Activated B cell treated with CpG ODN at 0.5 μM for 24 hours (primary cell): ENCODE results near the gene GPR15. TPM values are rescaled to one million over a fixed set of nuclear protein-coding genes. Genes with fewer than 3 reads are reported as not detected.

Experiments
- ATAC-seq: fragments of 200-7000 bp; cut with Tn5 transposase; one replicate; pipeline ENCODE4 v1.10.0; 2021; ENCODE audit warnings: low read depth, mild to moderate bottlenecking, moderate library complexity
- CTCF ChIA-PET: fragments of 350-600 bp; sonication (Branson Sonifier 250); formaldehyde crosslinking; loops from one replicate; lab custom pipeline; 2021; ENCODE audit warnings: antibody characterized with exemption; lab: Charles Lee
- POLR2A ChIA-PET: fragments of 350-600 bp; sonication (Branson Sonifier 250); formaldehyde crosslinking; loops from one replicate; lab custom pipeline; 2021; ENCODE audit warnings: antibody characterized with exemption; lab: Charles Lee
- DNase-seq: peaks from one replicate; pipeline ENCODE4 v3.0.0; 2022
- H3K27ac Mint-ChIP-seq: one replicate; pipeline ENCODE4 v1.8.0; 2020; ENCODE audit warnings: mixed read lengths
- H3K27me3 Mint-ChIP-seq: one replicate; pipeline ENCODE4 v1.8.0; 2021; ENCODE audit warnings: mixed read lengths
- H3K36me3 Mint-ChIP-seq: one replicate; pipeline ENCODE4 v1.8.0; 2021; ENCODE audit warnings: low read depth, mixed read lengths
- H3K4me1 Mint-ChIP-seq: one replicate; pipeline ENCODE4 v1.8.0; 2021; ENCODE audit warnings: mixed read lengths
- H3K4me3 Mint-ChIP-seq: one replicate; pipeline ENCODE4 v1.8.0; 2020; ENCODE audit warnings: mild to moderate bottlenecking, mixed read lengths
- H3K9me3 Mint-ChIP-seq: one replicate; pipeline ENCODE4 v1.8.0; 2020; ENCODE audit warnings: mixed read lengths
- intact Hi-C: fragments of 100-400 bp; cut with micrococcal nuclease; formaldehyde crosslinking; loops from one replicate; pipeline ENCODE4 v1.15.1; 2024
- total RNA-seq: library from RNA; stranded (reverse); gene quantifications from 2 replicates; pipeline ENCODE4 v1.2.3, GENCODE V29; 2022
- TF ChIP-seq, protein P1 (sequence below): fragments of 200-600 bp; IDR thresholded peaks from one replicate; pipeline ENCODE4 v1.8.0; 2022; ENCODE audit warnings: antibody characterized with exemption, mild to moderate bottlenecking

The GPR15 gene
- total RNA-seq, 1 donor from 2014 or later, result 4.5 TPM

DNA sequence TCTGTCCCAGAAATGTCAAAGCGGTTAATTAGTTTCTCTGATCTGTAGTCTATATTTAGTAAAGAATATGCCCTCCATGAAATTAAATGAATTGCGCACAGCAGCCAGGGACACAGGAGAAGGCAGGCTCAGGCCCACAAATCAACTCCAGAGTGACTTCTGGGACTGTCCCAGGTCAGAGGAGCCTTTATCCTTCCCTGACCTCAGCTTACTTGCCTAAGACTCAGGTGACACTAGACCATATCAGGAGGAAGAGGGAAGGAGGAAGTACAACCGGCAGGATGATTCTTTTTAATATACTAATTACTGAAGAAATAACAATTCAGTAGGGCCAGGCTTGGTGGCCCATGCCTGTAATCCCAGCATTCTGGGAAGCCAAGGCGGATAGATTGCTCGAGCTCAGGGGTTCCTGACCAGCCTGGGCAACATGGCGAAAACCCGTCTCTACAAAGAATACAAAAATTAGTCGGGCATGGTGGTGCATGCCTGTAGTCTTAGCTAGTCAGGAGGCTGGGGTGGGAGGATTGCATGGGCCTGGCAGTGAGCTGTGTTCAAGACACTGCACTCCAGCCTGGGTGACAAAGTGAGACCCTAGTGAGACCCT, 1.8 kb upstream of the GPR15 start:
- H3K4me3 Mint-ChIP-seq, result no peak overlapping the region
- CTCF ChIA-PET, result no interaction called here
- no peaks in the 10 kb centered on the region for H3K36me3 Mint-ChIP-seq
- no peak for ATAC-seq
- H3K9me3 Mint-ChIP-seq, result no peaks in the 10 kb centered on the region
- H3K27me3 Mint-ChIP-seq, result no peaks in the 10 kb centered on the region
- no peak overlapping the region for H3K27ac Mint-ChIP-seq
- H3K4me1 Mint-ChIP-seq, result peaks cover 24% of the 10 kb centered on the region
- POLR2A ChIA-PET, result interaction anchor here (1.0 kb wide), 1 partner anchor 64 kb away, joined by 3 read pairs; the partner anchor contains the start of gene CPOX
- intact Hi-C loops, result no loop called here
- DNase-seq, result no peak
- TF ChIP-seq, protein P1, sequence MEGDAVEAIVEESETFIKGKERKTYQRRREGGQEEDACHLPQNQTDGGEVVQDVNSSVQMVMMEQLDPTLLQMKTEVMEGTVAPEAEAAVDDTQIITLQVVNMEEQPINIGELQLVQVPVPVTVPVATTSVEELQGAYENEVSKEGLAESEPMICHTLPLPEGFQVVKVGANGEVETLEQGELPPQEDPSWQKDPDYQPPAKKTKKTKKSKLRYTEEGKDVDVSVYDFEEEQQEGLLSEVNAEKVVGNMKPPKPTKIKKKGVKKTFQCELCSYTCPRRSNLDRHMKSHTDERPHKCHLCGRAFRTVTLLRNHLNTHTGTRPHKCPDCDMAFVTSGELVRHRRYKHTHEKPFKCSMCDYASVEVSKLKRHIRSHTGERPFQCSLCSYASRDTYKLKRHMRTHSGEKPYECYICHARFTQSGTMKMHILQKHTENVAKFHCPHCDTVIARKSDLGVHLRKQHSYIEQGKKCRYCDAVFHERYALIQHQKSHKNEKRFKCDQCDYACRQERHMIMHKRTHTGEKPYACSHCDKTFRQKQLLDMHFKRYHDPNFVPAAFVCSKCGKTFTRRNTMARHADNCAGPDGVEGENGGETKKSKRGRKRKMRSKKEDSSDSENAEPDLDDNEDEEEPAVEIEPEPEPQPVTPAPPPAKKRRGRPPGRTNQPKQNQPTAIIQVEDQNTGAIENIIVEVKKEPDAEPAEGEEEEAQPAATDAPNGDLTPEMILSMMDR, result no peak

DNA sequence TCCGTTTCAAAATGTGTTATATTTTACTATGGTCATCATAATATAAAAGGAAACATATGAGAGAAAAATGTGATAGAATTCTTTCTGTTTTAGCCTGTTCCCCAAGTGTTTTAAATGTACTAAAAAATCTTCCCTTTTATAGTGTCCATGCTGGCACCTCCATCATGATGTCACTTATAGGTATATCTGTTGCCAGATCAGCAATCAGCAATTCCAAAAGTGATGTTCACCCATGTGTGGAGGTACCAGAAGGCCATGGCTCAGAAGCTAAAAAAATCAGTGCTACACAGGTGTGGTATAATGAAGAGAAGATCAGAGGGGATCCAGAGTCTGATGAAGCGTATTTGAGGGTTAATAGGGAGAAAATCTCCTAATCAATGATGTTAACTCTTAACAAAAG, 1.1 kb upstream of the GPR15 start:
- DNase-seq (no peak), ATAC-seq (no peak)
- H3K27ac Mint-ChIP-seq, result no peak overlapping the region
- CTCF ChIA-PET, result no interaction called here
- H3K27me3 Mint-ChIP-seq, result no peaks in the 10 kb centered on the region
- H3K4me1 Mint-ChIP-seq, result peaks cover 22% of the 10 kb centered on the region
- no peaks in the 10 kb centered on the region for H3K9me3 Mint-ChIP-seq
- H3K36me3 Mint-ChIP-seq, result no peaks in the 10 kb centered on the region
- no peak overlapping the region for H3K4me3 Mint-ChIP-seq
- intact Hi-C loops, result no loop called here
- TF ChIP-seq, protein P1, result no peak
- POLR2A ChIA-PET, result no interaction called here

DNA sequence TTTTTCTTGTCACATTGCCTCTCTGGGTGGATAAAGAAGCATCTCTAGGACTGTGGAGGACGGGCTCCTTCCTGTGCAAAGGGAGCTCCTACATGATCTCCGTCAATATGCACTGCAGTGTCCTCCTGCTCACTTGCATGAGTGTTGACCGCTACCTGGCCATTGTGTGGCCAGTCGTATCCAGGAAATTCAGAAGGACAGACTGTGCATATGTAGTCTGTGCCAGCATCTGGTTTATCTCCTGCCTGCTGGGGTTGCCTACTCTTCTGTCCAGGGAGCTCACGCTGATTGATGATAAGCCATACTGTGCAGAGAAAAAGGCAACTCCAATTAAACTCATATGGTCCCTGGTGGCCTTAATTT, 478 bp downstream of the GPR15 start:
- intact Hi-C loops, result no loop called here
- ChIA-PET POLR2A (interaction anchor here (1.0 to 2.1 kb wide), 4 partner anchors 10 to 32 kb away, joined by 3 to 11 read pairs (median 5); partner anchors contain the start of gene CLDND1), CTCF (no interaction called here)
- Mint-ChIP-seq H3K27ac (peak overlapping the region; percentile 27), H3K9me3 (no peaks in the 10 kb centered on the region), H3K27me3 (no peaks in the 10 kb centered on the region), H3K36me3 (no peaks in the 10 kb centered on the region), H3K4me1 (peaks cover 29% of the 10 kb centered on the region), H3K4me3 (peak overlapping the region; percentile 65)
- TF ChIP-seq, protein P1, result no peak
- no peak for DNase-seq
- ATAC-seq, result no peak

DNA sequence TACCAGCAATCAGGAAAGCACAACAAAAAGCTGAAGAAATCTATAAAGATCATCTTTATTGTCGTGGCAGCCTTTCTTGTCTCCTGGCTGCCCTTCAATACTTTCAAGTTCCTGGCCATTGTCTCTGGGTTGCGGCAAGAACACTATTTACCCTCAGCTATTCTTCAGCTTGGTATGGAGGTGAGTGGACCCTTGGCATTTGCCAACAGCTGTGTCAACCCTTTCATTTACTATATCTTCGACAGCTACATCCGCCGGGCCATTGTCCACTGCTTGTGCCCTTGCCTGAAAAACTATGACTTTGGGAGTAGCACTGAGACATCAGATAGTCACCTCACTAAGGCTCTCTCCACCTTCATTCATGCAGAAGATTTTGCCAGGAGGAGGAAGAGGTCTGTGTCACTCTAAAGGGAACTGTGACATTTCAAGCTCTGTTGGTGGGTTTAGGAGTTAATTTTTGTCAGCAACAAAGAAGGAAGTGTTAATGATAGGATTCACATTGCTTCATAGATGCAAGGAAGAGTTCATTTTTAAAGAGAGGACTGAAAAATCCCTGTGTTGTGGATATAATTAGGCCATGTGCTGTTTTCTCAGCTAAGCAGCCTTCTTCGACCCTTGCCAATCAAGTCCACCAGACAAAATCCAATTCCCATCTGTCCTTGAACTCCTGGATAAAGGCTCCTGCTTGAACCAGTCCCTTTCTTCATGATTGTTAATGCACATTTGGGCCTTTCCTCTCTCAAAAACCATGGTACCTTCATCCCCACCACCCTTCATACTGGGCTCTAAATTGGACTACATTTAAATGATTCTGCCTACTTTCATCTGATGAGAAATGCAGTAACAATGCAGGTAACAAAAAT, 1.2 kb downstream of the GPR15 start:
- no peaks in the 10 kb centered on the region for H3K9me3 Mint-ChIP-seq
- peaks cover 29% of the 10 kb centered on the region for H3K4me1 Mint-ChIP-seq
- H3K36me3 Mint-ChIP-seq, result no peaks in the 10 kb centered on the region
- no peaks in the 10 kb centered on the region for H3K27me3 Mint-ChIP-seq
- peak overlapping the region; percentile 65 for H3K4me3 Mint-ChIP-seq
- POLR2A ChIA-PET, result interaction anchor here (0.6 to 2.1 kb wide), 6 partner anchors 11 to 1731 kb away, joined by 3 to 11 read pairs (median 6); partner anchors contain the start of gene CLDND1
- CTCF ChIA-PET, result no interaction called here
- TF ChIP-seq, protein P1, result no peak
- intact Hi-C loops, result no loop called here
- H3K27ac Mint-ChIP-seq, result peak overlapping the region; percentile 27
- ATAC-seq (no peak), DNase-seq (no peak)

DNA sequence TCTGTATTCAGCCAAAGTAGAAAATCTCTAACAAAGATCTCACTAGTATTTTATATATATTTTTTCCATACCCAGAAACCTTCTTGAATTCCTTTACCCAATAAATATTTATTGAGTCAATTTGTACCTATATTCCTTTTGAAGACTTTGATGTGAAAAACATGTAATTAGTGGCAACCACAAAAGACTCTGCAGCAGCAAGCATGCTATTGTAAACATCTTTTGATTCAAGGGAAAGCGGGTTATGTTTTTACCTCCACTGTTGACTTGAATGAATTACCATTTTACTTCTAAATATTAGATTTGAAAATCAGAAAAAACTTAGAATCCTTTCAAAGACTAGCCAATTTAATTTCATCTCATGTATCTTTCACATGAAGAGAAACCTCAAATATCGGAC, 2.4 kb downstream of the GPR15 start:
- DNase-seq (no peak), ATAC-seq (no peak)
- intact Hi-C loops, result no loop called here
- Mint-ChIP-seq H3K27me3 (no peaks in the 10 kb centered on the region), H3K27ac (no peak overlapping the region), H3K9me3 (no peaks in the 10 kb centered on the region), H3K36me3 (no peaks in the 10 kb centered on the region), H3K4me1 (peaks cover 32% of the 10 kb centered on the region), H3K4me3 (no peak overlapping the region)
- TF ChIP-seq, protein P1, result no peak
- ChIA-PET CTCF (no interaction called here), POLR2A (interaction anchor here (4.6 kb wide), 1 partner anchor 22 kb away, joined by 57 read pairs; no protein-coding TSS in a partner anchor)
